Measurements from ENCODE around the gene RAB6A.
"Not testable (repeated sequence)": the region's sequence is repeated elsewhere in the genome, so short reads cannot be mapped to it uniquely, and the experiment has no call there.

DNA sequence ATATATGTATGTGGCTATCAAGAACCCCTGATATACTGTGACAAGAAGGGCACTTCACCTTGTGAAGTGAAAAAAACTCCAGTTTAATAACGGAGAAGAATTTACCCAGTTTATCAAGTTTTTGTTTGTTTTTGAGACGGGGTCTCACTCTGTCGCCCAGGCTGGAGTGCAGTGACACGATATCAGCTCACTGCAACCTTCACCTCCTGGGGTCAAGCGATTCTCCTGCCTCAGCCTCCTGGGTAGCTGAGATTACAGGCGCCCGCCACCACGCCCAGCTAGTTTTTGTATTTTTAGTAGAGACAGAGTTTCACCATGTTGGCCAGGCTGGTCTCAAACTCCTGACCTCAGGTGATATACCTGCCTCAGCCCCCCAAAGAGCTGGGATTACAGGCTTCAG is 26.9 kb downstream of the RAB6A start:
- TF ChIP-seq, protein P1, sequence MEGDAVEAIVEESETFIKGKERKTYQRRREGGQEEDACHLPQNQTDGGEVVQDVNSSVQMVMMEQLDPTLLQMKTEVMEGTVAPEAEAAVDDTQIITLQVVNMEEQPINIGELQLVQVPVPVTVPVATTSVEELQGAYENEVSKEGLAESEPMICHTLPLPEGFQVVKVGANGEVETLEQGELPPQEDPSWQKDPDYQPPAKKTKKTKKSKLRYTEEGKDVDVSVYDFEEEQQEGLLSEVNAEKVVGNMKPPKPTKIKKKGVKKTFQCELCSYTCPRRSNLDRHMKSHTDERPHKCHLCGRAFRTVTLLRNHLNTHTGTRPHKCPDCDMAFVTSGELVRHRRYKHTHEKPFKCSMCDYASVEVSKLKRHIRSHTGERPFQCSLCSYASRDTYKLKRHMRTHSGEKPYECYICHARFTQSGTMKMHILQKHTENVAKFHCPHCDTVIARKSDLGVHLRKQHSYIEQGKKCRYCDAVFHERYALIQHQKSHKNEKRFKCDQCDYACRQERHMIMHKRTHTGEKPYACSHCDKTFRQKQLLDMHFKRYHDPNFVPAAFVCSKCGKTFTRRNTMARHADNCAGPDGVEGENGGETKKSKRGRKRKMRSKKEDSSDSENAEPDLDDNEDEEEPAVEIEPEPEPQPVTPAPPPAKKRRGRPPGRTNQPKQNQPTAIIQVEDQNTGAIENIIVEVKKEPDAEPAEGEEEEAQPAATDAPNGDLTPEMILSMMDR (IDR thresholded peaks at IDR 0.05) = not testable (repeated sequence)
- not testable (repeated sequence) for TF ChIP-seq POLR2A (IDR thresholded peaks at IDR 0.05)
